Neural progenitor cell (in vitro differentiated cells): ENCODE measurements around the gene CRACR2B. TPM values are rescaled to one million over a fixed set of nuclear protein-coding genes. Genes with fewer than 3 reads are reported as not detected.

Experiments used
- DNase-seq: peaks from one replicate; pipeline ENCODE4 v3.0.0-alpha.2; 2016; ENCODE audit warnings: low spot score
- H2AFZ ChIP-seq: fragments of 200-600 bp; sonication (generic); replicated peaks from 2 replicates; pipeline ENCODE4 v1.6.1; 2016; ENCODE audit warnings: antibody characterized with exemption
- H3F3A ChIP-seq: fragments of 200-600 bp; sonication (generic); 2 replicates; pipeline ENCODE4 v1.6.1; 2016; ENCODE audit warnings: antibody characterized with exemption, low read depth
- H3K27ac ChIP-seq: fragments of 200-600 bp; sonication (generic); 2 replicates; pipeline ENCODE4 v1.5.1; 2016; ENCODE audit warnings: mild to moderate bottlenecking
- H3K27me3 ChIP-seq: fragments of 200-600 bp; sonication (generic); 2 replicates; pipeline ENCODE4 v1.6.1; 2016; ENCODE audit warnings: mild to moderate bottlenecking, moderate library complexity
- H3K36me3 ChIP-seq: fragments of 200-600 bp; sonication (generic); 2 replicates; pipeline ENCODE4 v1.5.1; 2016
- H3K4me1 ChIP-seq: fragments of 200-600 bp; sonication (generic); 2 replicates; pipeline ENCODE4 v1.6.1; 2016; ENCODE audit warnings: mixed run types
- H3K4me2 ChIP-seq: fragments of 200-600 bp; sonication (generic); 2 replicates; pipeline ENCODE4 v1.6.1; 2016
- H3K4me3 ChIP-seq: fragments of 200-600 bp; sonication (generic); 2 replicates; pipeline ENCODE4 v1.5.1; 2016
- H3K79me2 ChIP-seq: fragments of 200-600 bp; sonication (generic); 2 replicates; pipeline ENCODE4 v1.6.1; 2016; ENCODE audit warnings: low read depth
- H3K9ac ChIP-seq: fragments of 200-600 bp; sonication (generic); 2 replicates; pipeline ENCODE4 v1.6.1; 2016
- H3K9me3 ChIP-seq: fragments of 200-600 bp; sonication (generic); 2 replicates; pipeline ENCODE4 v1.5.1; 2016; ENCODE audit warnings: low read depth
- H4K20me1 ChIP-seq: fragments of 200-600 bp; sonication (generic); 2 replicates; pipeline ENCODE4 v1.6.1; 2016; ENCODE audit warnings: low read depth
- H3K27ac Mint-ChIP-seq: 3 replicates; pipeline ENCODE4 v1.8.0; 2021; ENCODE audit warnings: mixed read lengths
- H3K27me3 Mint-ChIP-seq: 2 replicates; pipeline ENCODE4 v1.8.0; 2022; ENCODE audit warnings: low read depth, mild to moderate bottlenecking, inconsistent platforms, moderate library complexity, mixed read lengths; ENCODE audit not compliant: insufficient read depth
- H3K36me3 Mint-ChIP-seq: 3 replicates; pipeline ENCODE4 v1.8.0; 2021; ENCODE audit warnings: mixed read lengths
- H3K4me1 Mint-ChIP-seq: 3 replicates; pipeline ENCODE4 v1.8.0; 2021; ENCODE audit warnings: mixed read lengths
- H3K4me3 Mint-ChIP-seq: 3 replicates; pipeline ENCODE4 v1.8.0; 2021; ENCODE audit warnings: mild to moderate bottlenecking, moderate library complexity, mixed read lengths
- H3K9me3 Mint-ChIP-seq: 3 replicates; pipeline ENCODE4 v1.8.0; 2020; ENCODE audit warnings: mixed read lengths
- CTCF ChIP-seq: fragments of 200-600 bp; sonication (generic); IDR thresholded peaks from 2 replicates; pipeline ENCODE4 v1.5.1; 2017; ENCODE audit warnings: antibody characterized with exemption, mild to moderate bottlenecking
- EZH2 ChIP-seq: fragments of 200-600 bp; sonication (generic); IDR thresholded peaks from 2 replicates; pipeline ENCODE4 v1.6.1; 2017; ENCODE audit warnings: antibody characterized with exemption, mild to moderate bottlenecking, moderate library complexity
- EZH2phosphoT487 ChIP-seq: fragments of 200-600 bp; sonication (generic); IDR thresholded peaks from 2 replicates; pipeline ENCODE4 v1.6.1; 2017; ENCODE audit warnings: antibody characterized with exemption
- total RNA-seq: library from RNA; depleted of rRNA; stranded (reverse); fragments of >200 nt; gene quantifications from 2 replicates; pipeline ENCODE4 v1.2.3, GENCODE V29; 2015; ENCODE audit warnings: low replicate concordance

Gene CRACR2B
- total RNA-seq, 1 donor from 2014 or later, result 3.9 TPM

- Histone ChIP-seq H3K4me1 (peaks cover 19% of the 10 kb centered on the region), H3K4me3 (no peak overlapping the region), H4K20me1 (peaks cover 24% of the 10 kb centered on the region), H3K36me3 (no peaks in the 10 kb centered on the region), H3F3A (peaks cover 6% of the 10 kb centered on the region), H3K27me3 (no peaks in the 10 kb centered on the region), H3K9me3 (no peaks in the 10 kb centered on the region), H2AFZ (no peak overlapping the region), H3K4me2 (peak overlapping the region; percentile 38), H3K27ac (no peak overlapping the region), H3K9ac (no peak overlapping the region), H3K79me2 (no peaks in the 10 kb centered on the region)
- DNase-seq, result peak; percentile 56
- Mint-ChIP-seq H3K4me3 (no peak overlapping the region), H3K36me3 (no peaks in the 10 kb centered on the region), H3K27me3 (peaks cover 2% of the 10 kb centered on the region), H3K4me1 (peaks cover 12% of the 10 kb centered on the region), H3K9me3 (no peaks in the 10 kb centered on the region), H3K27ac (no peak overlapping the region)
- no peak for TF ChIP-seq EZH2
- no peak for TF ChIP-seq EZH2phosphoT487
- no peak for TF ChIP-seq CTCF
Observed at GRCh38 chr11:862081-862661, 34.5 kb downstream of the CRACR2B start.

- H3K27me3 Mint-ChIP-seq, result peaks cover 2% of the 10 kb centered on the region
- H3K4me3 ChIP-seq, result no peak overlapping the region
- peaks cover 24% of the 10 kb centered on the region for H4K20me1 ChIP-seq
- H3K4me2 ChIP-seq, result peak overlapping the region; percentile 30
- no peak overlapping the region for H2AFZ ChIP-seq
- peaks cover 12% of the 10 kb centered on the region for H3K4me1 Mint-ChIP-seq
- no peaks in the 10 kb centered on the region for H3K9me3 ChIP-seq
- H3K4me1 ChIP-seq, result peaks cover 19% of the 10 kb centered on the region
- no peaks in the 10 kb centered on the region for H3K36me3 Mint-ChIP-seq
- H3K27ac ChIP-seq, result peak overlapping the region; percentile 26
- no peaks in the 10 kb centered on the region for H3K36me3 ChIP-seq
- no peak overlapping the region for H3K4me3 Mint-ChIP-seq
- no peaks in the 10 kb centered on the region for H3K79me2 ChIP-seq
- no peaks in the 10 kb centered on the region for H3K27me3 ChIP-seq
- TF ChIP-seq EZH2 (no peak), EZH2phosphoT487 (no peak), CTCF (no peak)
- peaks cover 8% of the 10 kb centered on the region for H3F3A ChIP-seq
- peak overlapping the region; percentile 18 for H3K9ac ChIP-seq
- no peak overlapping the region for H3K27ac Mint-ChIP-seq
- no peak for DNase-seq
- no peaks in the 10 kb centered on the region for H3K9me3 Mint-ChIP-seq
Observed at GRCh38 chr11:862696-863022, 34.9 kb downstream of the CRACR2B start.

- Histone ChIP-seq H3F3A (peaks cover 8% of the 10 kb centered on the region), H3K79me2 (no peaks in the 10 kb centered on the region), H3K9me3 (no peaks in the 10 kb centered on the region), H3K4me1 (peaks cover 19% of the 10 kb centered on the region), H4K20me1 (peaks cover 27% of the 10 kb centered on the region), H2AFZ (no peak overlapping the region), H3K36me3 (no peaks in the 10 kb centered on the region), H3K4me3 (no peak overlapping the region), H3K27ac (peak overlapping the region; percentile 26), H3K9ac (peak overlapping the region; percentile 18), H3K4me2 (peak overlapping the region; percentile 30), H3K27me3 (no peaks in the 10 kb centered on the region)
- Mint-ChIP-seq H3K4me3 (no peak overlapping the region), H3K4me1 (peaks cover 12% of the 10 kb centered on the region), H3K36me3 (no peaks in the 10 kb centered on the region), H3K27ac (peak overlapping the region; percentile 72), H3K27me3 (peaks cover 2% of the 10 kb centered on the region), H3K9me3 (no peaks in the 10 kb centered on the region)
- TF ChIP-seq EZH2 (no peak), EZH2phosphoT487 (no peak), CTCF (no peak)
- DNase-seq, result no peak
Observed at GRCh38 chr11:863023-863909, 35.5 kb downstream of the CRACR2B start.
